Measurements from ENCODE around the gene RPL13A. TPM values are rescaled to one million over a fixed set of nuclear protein-coding genes. Genes with fewer than 3 reads are reported as not detected.

RPL13A gene
- total RNA-seq, 4 donors from 2014 or later, result 2,421 to 3,217 (median 2,855) TPM

GRCh38 chr19:49479975-49480628, 7.3 kb upstream of the RPL13A start:
- no peak for TF ChIP-seq CTCF (IDR thresholded peaks at IDR 0.05; ENCODE audit: low read depth)

- no peak for TF ChIP-seq CTCF (IDR thresholded peaks at IDR 0.05; ENCODE audit: low read depth)
Measured at GRCh38 chr19:49481020-49481683, 6.3 kb upstream of the RPL13A start.

DNA sequence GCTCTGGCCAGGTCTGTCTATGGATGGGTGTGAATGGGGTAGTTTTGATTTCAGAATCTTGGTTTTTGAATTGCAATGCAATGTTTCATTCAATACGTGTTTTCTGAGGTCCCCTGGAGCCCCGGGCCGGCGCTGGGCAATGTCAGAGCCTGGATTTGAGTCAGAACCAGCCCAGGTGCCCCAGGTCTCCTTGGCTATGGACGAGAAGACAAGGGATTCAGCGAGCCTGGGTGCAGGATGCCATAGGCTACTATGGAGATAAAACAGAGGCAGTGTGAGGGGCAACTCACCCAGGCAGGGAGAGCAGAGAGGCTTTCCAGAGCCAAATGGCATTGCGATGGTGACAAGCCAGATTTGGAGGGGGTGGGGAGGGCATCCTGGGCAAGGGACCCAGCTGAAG, 1.2 kb upstream of the RPL13A start:
- TF ChIP-seq CTCF (IDR thresholded peaks at IDR 0.05; ENCODE audit: low read depth), result no peak

DNA sequence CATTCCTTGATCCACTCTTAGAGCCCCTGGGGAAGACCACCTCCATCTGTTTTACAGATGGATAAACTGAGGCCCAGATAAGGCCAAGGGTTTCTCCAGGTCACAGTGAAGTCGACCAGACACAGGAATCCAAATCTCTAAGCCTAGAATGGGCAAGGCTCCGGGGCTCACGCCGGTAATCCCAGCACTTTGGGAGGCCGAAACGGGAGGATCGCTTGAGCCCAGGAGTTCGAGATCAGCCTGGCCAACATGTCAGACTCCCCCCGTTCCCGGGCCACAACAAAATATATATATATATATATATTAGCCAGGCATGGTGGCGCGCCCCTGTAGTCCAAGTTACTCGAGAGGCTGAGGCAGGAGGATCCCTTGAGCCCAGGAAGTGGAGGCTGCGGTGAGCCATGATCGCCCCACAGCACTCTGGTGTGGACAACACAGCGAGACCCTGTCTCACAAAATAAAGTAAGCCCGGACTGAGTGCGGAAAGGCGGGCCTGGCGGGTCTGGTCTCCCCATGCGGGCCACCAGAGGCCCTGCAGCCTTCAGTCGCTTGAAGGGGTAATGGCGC, 615 bp upstream of the RPL13A start:
- TF ChIP-seq CTCF (IDR thresholded peaks at IDR 0.05; ENCODE audit: low read depth), result no peak

- TF ChIP-seq CTCF (IDR thresholded peaks at IDR 0.05; ENCODE audit: low read depth), result no peak
Measured at GRCh38 chr19:49488046-49488862, 846 bp downstream of the RPL13A start.

GRCh38 chr19:49488863-49489537, 1.6 kb downstream of the RPL13A start:
- TF ChIP-seq CTCF (IDR thresholded peaks at IDR 0.05; ENCODE audit: low read depth), result no peak

Data from subcutaneous adipose tissue (tissue), 4 donors.